ENCODE data around the gene CRB1. TPM values are rescaled to one million over a fixed set of nuclear protein-coding genes. Genes with fewer than 3 reads are reported as not detected.

Gene CRB1
- total and polyA plus RNA-seq, 3 experiments from 2014 or later = 0.05 to 0.26 TPM; not detected in 1

GRCh38 chr1:197336571-197336970 is 68.5 kb downstream of the CRB1 start:
- H3K4me3 Mint-ChIP-seq = no peak overlapping the region
- no peak overlapping the region for H3K27ac ChIP-seq (ENCODE audit: low read depth, low read length)
- CTCF ChIA-PET = no interaction called here

GRCh38 chr1:197339106-197340060 is 71.3 kb downstream of the CRB1 start:
- H3K27me3 ChIP-seq (ENCODE audit: insufficient read depth, low read length, poor library complexity, severe bottlenecking) = no peaks in the 10 kb centered on the region
- no peaks in the 10 kb centered on the region for H3K4me1 Mint-ChIP-seq
- no peak for DNase-seq
- no peaks in the 10 kb centered on the region for H3K36me3 Mint-ChIP-seq
- H3K27me3 Mint-ChIP-seq = peaks cover 0 to 11% of the 10 kb centered on the region in 2 donors
- no peak overlapping the region for H3K27ac Mint-ChIP-seq
- POLR2A ChIA-PET = no interaction called here
- no peaks in the 10 kb centered on the region for H3K36me3 ChIP-seq (ENCODE audit: insufficient read depth, low read length)
- H3K4me3 Mint-ChIP-seq = no peak overlapping the region
- no peaks in the 10 kb centered on the region for H3K9me3 ChIP-seq (ENCODE audit: low read length)
- no peak overlapping the region for H3K27ac ChIP-seq (ENCODE audit: low read depth, low read length)
- no peaks in the 10 kb centered on the region for H3K4me1 ChIP-seq (ENCODE audit: insufficient read depth, low read length)
- H3K4me3 ChIP-seq (ENCODE audit: low read length) = no peak overlapping the region
- CTCF ChIA-PET = no interaction called here
- no peaks in the 10 kb centered on the region for H3K9me3 Mint-ChIP-seq

More at GRCh38 chr1:197336571-197336970, 68.5 kb downstream of the CRB1 start:
- H3K27me3 Mint-ChIP-seq = peaks cover 0 to 6% of the 10 kb centered on the region in 2 donors
- Histone ChIP-seq H3K36me3 (ENCODE audit: insufficient read depth, low read length) (no peaks in the 10 kb centered on the region), H3K9me3 (ENCODE audit: low read length) (no peaks in the 10 kb centered on the region), H3K4me3 (ENCODE audit: low read length) (no peak overlapping the region), H3K4me1 (ENCODE audit: insufficient read depth, low read length) (no peaks in the 10 kb centered on the region), H3K27me3 (ENCODE audit: insufficient read depth, low read length, poor library complexity, severe bottlenecking) (no peaks in the 10 kb centered on the region)
- no peaks in the 10 kb centered on the region for H3K9me3 Mint-ChIP-seq
- no peak overlapping the region for H3K27ac Mint-ChIP-seq
- DNase-seq = no peak
- POLR2A ChIA-PET = no interaction called here
- no peaks in the 10 kb centered on the region for H3K4me1 Mint-ChIP-seq
- no peaks in the 10 kb centered on the region for H3K36me3 Mint-ChIP-seq

GRCh38 chr1:197341626-197342025 is 73.6 kb downstream of the CRB1 start:
- no peak overlapping the region for H3K4me3 ChIP-seq (ENCODE audit: low read length)
- no peaks in the 10 kb centered on the region for H3K9me3 ChIP-seq (ENCODE audit: low read length)
- no peak overlapping the region for H3K27ac ChIP-seq (ENCODE audit: low read depth, low read length)
- no peak for DNase-seq
- H3K9me3 Mint-ChIP-seq = no peaks in the 10 kb centered on the region
- no peaks in the 10 kb centered on the region for H3K36me3 Mint-ChIP-seq
- no peak overlapping the region for H3K27ac Mint-ChIP-seq
- ChIA-PET POLR2A (no interaction called here), CTCF (no interaction called here)
- H3K4me3 Mint-ChIP-seq = no peak overlapping the region
- no peaks in the 10 kb centered on the region for H3K27me3 ChIP-seq (ENCODE audit: insufficient read depth, low read length, poor library complexity, severe bottlenecking)
- H3K27me3 Mint-ChIP-seq = peaks cover 0 to 19% of the 10 kb centered on the region in 2 donors
- H3K4me1 ChIP-seq (ENCODE audit: insufficient read depth, low read length) = no peaks in the 10 kb centered on the region
- no peaks in the 10 kb centered on the region for H3K36me3 ChIP-seq (ENCODE audit: insufficient read depth, low read length)
- H3K4me1 Mint-ChIP-seq = no peaks in the 10 kb centered on the region

- H3K27me3 Mint-ChIP-seq = peaks cover 0 to 19% of the 10 kb centered on the region in 2 donors
- no peaks in the 10 kb centered on the region for H3K36me3 Mint-ChIP-seq
- no peaks in the 10 kb centered on the region for H3K9me3 Mint-ChIP-seq
- H3K4me1 Mint-ChIP-seq = no peaks in the 10 kb centered on the region
- Histone ChIP-seq H3K27ac (ENCODE audit: low read depth, low read length) (no peak overlapping the region), H3K4me1 (ENCODE audit: insufficient read depth, low read length) (no peaks in the 10 kb centered on the region), H3K4me3 (ENCODE audit: low read length) (no peak overlapping the region), H3K9me3 (ENCODE audit: low read length) (no peaks in the 10 kb centered on the region), H3K27me3 (ENCODE audit: insufficient read depth, low read length, poor library complexity, severe bottlenecking) (no peaks in the 10 kb centered on the region), H3K36me3 (ENCODE audit: insufficient read depth, low read length) (no peaks in the 10 kb centered on the region)
- no peak overlapping the region for H3K4me3 Mint-ChIP-seq
- CTCF ChIA-PET = interaction anchor here (0.6 kb wide), 1 partner anchor 78 kb away, joined by 4 read pairs; no protein-coding TSS in a partner anchor
- H3K27ac Mint-ChIP-seq = no peak overlapping the region
- POLR2A ChIA-PET = no interaction called here
- DNase-seq = no peak
Measured at GRCh38 chr1:197342044-197342565, 74.1 kb downstream of the CRB1 start.

- Histone ChIP-seq H3K27me3 (ENCODE audit: insufficient read depth, low read length, poor library complexity, severe bottlenecking) (no peaks in the 10 kb centered on the region), H3K36me3 (ENCODE audit: insufficient read depth, low read length) (no peaks in the 10 kb centered on the region), H3K4me3 (ENCODE audit: low read length) (no peak overlapping the region), H3K27ac (ENCODE audit: low read depth, low read length) (no peak overlapping the region), H3K9me3 (ENCODE audit: low read length) (no peaks in the 10 kb centered on the region), H3K4me1 (ENCODE audit: insufficient read depth, low read length) (no peaks in the 10 kb centered on the region)
- no peak overlapping the region for H3K27ac Mint-ChIP-seq
- peaks cover 0 to 19% of the 10 kb centered on the region in 2 donors for H3K27me3 Mint-ChIP-seq
- CTCF ChIA-PET = interaction anchor here (0.6 kb wide), 1 partner anchor 79 kb away, joined by 4 read pairs; no protein-coding TSS in a partner anchor
- H3K9me3 Mint-ChIP-seq = no peaks in the 10 kb centered on the region
- H3K4me3 Mint-ChIP-seq = no peak overlapping the region
- no peaks in the 10 kb centered on the region for H3K4me1 Mint-ChIP-seq
- H3K36me3 Mint-ChIP-seq = no peaks in the 10 kb centered on the region
- no peak for DNase-seq
- POLR2A ChIA-PET = no interaction called here
Measured at GRCh38 chr1:197342669-197343068, 74.6 kb downstream of the CRB1 start.

- H3K4me3 ChIP-seq (ENCODE audit: low read length) = no peak overlapping the region
- DNase-seq = no peak
- ChIA-PET CTCF (no interaction called here), POLR2A (no interaction called here)
- no peak overlapping the region for H3K27ac Mint-ChIP-seq
- H3K4me1 Mint-ChIP-seq = no peaks in the 10 kb centered on the region
- H3K9me3 ChIP-seq (ENCODE audit: low read length) = no peaks in the 10 kb centered on the region
- H3K4me1 ChIP-seq (ENCODE audit: insufficient read depth, low read length) = no peaks in the 10 kb centered on the region
- no peaks in the 10 kb centered on the region for H3K27me3 ChIP-seq (ENCODE audit: insufficient read depth, low read length, poor library complexity, severe bottlenecking)
- H3K27ac ChIP-seq (ENCODE audit: low read depth, low read length) = no peak overlapping the region
- no peak overlapping the region for H3K4me3 Mint-ChIP-seq
- H3K27me3 Mint-ChIP-seq = peaks cover 0 to 19% of the 10 kb centered on the region in 2 donors
- H3K36me3 ChIP-seq (ENCODE audit: insufficient read depth, low read length) = no peaks in the 10 kb centered on the region
- no peaks in the 10 kb centered on the region for H3K36me3 Mint-ChIP-seq
- no peaks in the 10 kb centered on the region for H3K9me3 Mint-ChIP-seq
Measured at GRCh38 chr1:197343663-197344273, 75.7 kb downstream of the CRB1 start.

- DNase-seq = no peak
- H3K4me3 ChIP-seq (ENCODE audit: low read length) = no peak overlapping the region
- POLR2A ChIA-PET = no interaction called here
- no peak overlapping the region for H3K27ac ChIP-seq (ENCODE audit: low read depth, low read length)
- Mint-ChIP-seq H3K36me3 (no peaks in the 10 kb centered on the region), H3K9me3 (no peaks in the 10 kb centered on the region), H3K27me3 (no peaks in the 10 kb centered on the region), H3K4me3 (no peak overlapping the region), H3K4me1 (no peaks in the 10 kb centered on the region), H3K27ac (no peak overlapping the region)
- no peaks in the 10 kb centered on the region for H3K27me3 ChIP-seq (ENCODE audit: insufficient read depth, low read length, poor library complexity, severe bottlenecking)
- CTCF ChIA-PET = no interaction called here
- no peaks in the 10 kb centered on the region for H3K36me3 ChIP-seq (ENCODE audit: insufficient read depth, low read length)
- no peaks in the 10 kb centered on the region for H3K9me3 ChIP-seq (ENCODE audit: low read length)
- no peaks in the 10 kb centered on the region for H3K4me1 ChIP-seq (ENCODE audit: insufficient read depth, low read length)
Measured at GRCh38 chr1:197351821-197352440, 83.9 kb downstream of the CRB1 start.

Data from CD8-positive, alpha-beta memory T cell (primary cell).